AG04450 (cell line): ENCODE data around the gene SASH3. TPM values are rescaled to one million over a fixed set of nuclear protein-coding genes. Genes with fewer than 3 reads are reported as not detected.

Experiments
- CTCF ChIA-PET: fragments of 300-600, 350-600 bp; formaldehyde crosslinking; extraction: SDS; loops from one replicate; lab custom pipeline; 2022; ENCODE audit warnings: antibody characterized with exemption, inconsistent platforms; lab: Charles Lee
- POLR2A ChIA-PET: fragments of 350-600 bp; formaldehyde crosslinking; extraction: SDS; loops from one replicate; lab custom pipeline; 2021; ENCODE audit warnings: antibody characterized with exemption, inconsistent platforms; lab: Yijun Ruan, JAX
- DNase-seq: peaks from one replicate; pipeline ENCODE4 v3.0.0-alpha.2; 2011; ENCODE audit warnings: low read depth, low spot score
- H3K27ac ChIP-seq: one replicate; pipeline ENCODE4 v1.5.1; 2012; ENCODE audit warnings: low read depth, low read length, control low read depth
- H3K27me3 ChIP-seq: one replicate; pipeline ENCODE4 v1.6.0; 2012; ENCODE audit warnings: low read length; ENCODE audit not compliant: control insufficient read depth, insufficient read depth
- H3K4me3 ChIP-seq: 2 replicates; pipeline ENCODE4 v1.5.1; 2011; ENCODE audit warnings: mild to moderate bottlenecking, low read depth, low read length, control low read depth
- H3K9me3 ChIP-seq: 2 replicates; pipeline ENCODE4 v1.5.1; 2012; ENCODE audit warnings: low read length; ENCODE audit not compliant: control insufficient read depth, insufficient read depth
- polyA plus RNA-seq: library from polyadenylated mRNA; depleted of rRNA; stranded (reverse); fragments of >200 nt; gene quantifications from 2 replicates; pipeline ENCODE4 v1.2.3, GENCODE V29; 2011
- TF ChIP-seq, protein P1 (sequence below): IDR thresholded peaks from 2 replicates; pipeline ENCODE4 v1.5.1; 2011; ENCODE audit warnings: low read depth, low read length, control low read depth, inconsistent platforms

The SASH3 gene
- polyA plus RNA-seq, 1 experiment, result not detected

DNA sequence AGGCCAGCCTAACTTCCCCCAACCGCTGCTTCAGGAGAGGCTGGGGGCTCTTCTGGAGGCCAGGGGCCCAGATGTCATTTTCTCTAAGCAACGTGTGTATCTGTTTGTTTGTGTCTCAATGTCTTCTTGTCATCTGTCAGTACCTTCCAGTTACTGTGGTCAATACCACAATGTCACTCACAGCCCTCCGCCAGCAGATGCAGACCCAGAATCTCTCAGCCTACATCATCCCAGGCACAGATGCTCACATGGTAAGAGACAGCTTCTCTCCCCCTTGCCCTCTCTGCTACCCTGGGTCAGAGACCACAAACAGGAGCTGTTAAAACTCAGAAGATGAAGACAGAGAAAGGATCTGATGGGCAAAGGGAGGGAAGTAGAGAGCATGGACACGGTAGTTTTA is 35.9 kb upstream of the SASH3 start:
- POLR2A ChIA-PET, result no interaction called here

DNA sequence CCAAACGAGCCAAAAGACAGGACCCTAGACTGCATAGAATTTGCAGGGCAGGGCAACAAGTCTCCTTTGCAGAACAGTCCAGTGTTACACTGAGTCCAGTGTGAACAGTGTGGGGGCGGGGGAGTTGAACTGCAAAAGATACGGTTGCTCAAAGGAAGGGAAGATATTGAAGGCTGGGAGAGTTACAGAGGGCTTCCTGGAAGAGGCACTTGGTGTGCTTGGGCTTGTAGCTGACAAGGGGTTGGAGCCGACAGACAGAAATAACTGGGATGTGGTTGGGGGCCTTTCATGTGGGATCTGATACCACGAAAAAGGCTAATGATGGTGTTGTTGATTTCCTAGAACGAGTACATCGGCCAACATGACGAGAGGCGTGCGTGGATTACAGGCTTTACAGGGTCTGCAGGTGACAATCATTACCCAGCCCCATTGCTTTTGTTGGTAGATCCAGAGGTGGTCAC is 34.9 kb upstream of the SASH3 start:
- Histone ChIP-seq H3K9me3 (no peaks in the 10 kb centered on the region), H3K27ac (no peak overlapping the region), H3K27me3 (peaks cover 3% of the 10 kb centered on the region), H3K4me3 (no peak overlapping the region)
- POLR2A ChIA-PET, result no interaction called here
- DNase-seq, result no peak
- CTCF ChIA-PET, result interaction anchor here (1.1 kb wide), 1 partner anchor 20 kb away, joined by 3 read pairs; no protein-coding TSS in a partner anchor
- TF ChIP-seq, protein P1, sequence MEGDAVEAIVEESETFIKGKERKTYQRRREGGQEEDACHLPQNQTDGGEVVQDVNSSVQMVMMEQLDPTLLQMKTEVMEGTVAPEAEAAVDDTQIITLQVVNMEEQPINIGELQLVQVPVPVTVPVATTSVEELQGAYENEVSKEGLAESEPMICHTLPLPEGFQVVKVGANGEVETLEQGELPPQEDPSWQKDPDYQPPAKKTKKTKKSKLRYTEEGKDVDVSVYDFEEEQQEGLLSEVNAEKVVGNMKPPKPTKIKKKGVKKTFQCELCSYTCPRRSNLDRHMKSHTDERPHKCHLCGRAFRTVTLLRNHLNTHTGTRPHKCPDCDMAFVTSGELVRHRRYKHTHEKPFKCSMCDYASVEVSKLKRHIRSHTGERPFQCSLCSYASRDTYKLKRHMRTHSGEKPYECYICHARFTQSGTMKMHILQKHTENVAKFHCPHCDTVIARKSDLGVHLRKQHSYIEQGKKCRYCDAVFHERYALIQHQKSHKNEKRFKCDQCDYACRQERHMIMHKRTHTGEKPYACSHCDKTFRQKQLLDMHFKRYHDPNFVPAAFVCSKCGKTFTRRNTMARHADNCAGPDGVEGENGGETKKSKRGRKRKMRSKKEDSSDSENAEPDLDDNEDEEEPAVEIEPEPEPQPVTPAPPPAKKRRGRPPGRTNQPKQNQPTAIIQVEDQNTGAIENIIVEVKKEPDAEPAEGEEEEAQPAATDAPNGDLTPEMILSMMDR, result no peak

More for the DNA sequence above, 35.9 kb upstream of the SASH3 start:
- Histone ChIP-seq H3K27ac (no peak overlapping the region), H3K4me3 (no peak overlapping the region), H3K9me3 (no peaks in the 10 kb centered on the region), H3K27me3 (peaks cover 3% of the 10 kb centered on the region)
- TF ChIP-seq, protein P1, result no peak
- no peak for DNase-seq
- CTCF ChIA-PET, result no interaction called here

DNA sequence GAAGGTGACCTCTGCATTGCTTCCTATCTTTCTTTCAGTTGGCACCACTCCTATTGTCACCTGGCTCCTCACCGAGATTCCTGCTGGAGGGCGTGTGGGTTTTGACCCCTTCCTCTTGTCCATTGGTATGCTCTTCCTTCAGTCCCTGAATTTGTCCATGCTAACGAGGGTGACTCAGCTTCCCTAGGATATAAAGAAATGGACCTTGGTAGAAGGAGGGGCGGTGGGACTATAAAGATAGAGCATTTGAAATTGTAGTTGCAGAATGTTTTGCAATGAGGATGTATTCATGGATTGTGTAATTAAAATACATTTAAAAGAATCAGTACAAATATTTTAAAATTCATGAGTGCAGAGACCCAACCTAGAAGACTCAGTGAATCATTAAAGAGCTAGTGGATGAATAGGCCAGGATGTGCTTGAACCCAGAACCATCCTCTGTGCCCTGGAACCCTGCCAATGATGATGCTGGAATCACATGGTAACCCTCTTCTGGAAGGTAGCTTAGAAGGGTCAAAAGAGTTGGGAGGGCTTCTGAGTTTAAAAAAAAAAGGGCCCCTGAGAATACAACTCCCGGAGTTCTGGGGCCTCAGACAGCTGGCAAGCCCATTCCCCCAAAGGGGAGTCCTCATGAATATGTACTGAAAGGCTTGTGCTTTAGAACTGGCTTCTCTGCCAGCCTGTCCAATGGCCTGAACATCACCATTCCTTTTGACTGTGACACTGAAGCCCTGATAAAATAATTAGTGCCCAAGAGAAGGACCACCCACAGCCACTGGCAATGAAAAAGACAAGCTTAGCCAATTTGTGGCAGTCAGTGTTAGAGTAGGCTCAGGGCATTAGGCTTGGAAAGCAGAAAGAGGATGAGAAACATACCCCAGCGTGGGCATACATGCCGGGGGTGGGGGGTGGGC is 32.9 kb upstream of the SASH3 start:
- DNase-seq, result no peak
- TF ChIP-seq, protein P1, result no peak
- H3K4me3 ChIP-seq, result no peak overlapping the region
- peaks cover 5% of the 10 kb centered on the region for H3K27me3 ChIP-seq
- ChIA-PET CTCF (interaction anchor here (0.6 to 1.2 kb wide), 2 partner anchors 20 to 313 kb away, joined by 4 to 5 read pairs; no protein-coding TSS in a partner anchor), POLR2A (no interaction called here)
- H3K27ac ChIP-seq, result no peak overlapping the region
- H3K9me3 ChIP-seq, result no peaks in the 10 kb centered on the region

DNA sequence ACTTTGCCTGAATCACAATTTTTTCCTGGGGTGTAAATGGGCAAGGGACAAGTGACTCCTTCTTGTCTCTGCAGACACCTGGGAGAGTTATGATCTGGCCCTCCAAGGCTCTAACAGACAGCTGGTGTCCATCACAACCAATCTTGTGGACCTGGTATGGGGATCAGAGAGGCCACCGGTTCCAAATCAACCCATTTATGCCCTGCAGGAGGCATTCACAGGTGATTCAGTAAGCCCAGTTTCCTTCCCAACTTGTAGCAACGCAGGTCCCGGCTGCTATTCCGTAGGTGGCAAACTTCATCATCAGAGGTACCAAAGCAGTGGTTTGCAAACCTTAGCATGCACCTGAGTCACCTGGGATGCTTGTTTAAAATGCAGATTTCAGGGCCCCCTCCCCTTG is 32.2 kb upstream of the SASH3 start:
- no peak for DNase-seq
- no peak overlapping the region for H3K4me3 ChIP-seq
- H3K27ac ChIP-seq, result no peak overlapping the region
- CTCF ChIA-PET, result interaction anchor here (1.2 kb wide), 1 partner anchor 20 kb away, joined by 4 read pairs; no protein-coding TSS in a partner anchor
- H3K9me3 ChIP-seq, result no peaks in the 10 kb centered on the region
- H3K27me3 ChIP-seq, result peaks cover 5% of the 10 kb centered on the region
- TF ChIP-seq, protein P1, result no peak
- POLR2A ChIA-PET, result no interaction called here

DNA sequence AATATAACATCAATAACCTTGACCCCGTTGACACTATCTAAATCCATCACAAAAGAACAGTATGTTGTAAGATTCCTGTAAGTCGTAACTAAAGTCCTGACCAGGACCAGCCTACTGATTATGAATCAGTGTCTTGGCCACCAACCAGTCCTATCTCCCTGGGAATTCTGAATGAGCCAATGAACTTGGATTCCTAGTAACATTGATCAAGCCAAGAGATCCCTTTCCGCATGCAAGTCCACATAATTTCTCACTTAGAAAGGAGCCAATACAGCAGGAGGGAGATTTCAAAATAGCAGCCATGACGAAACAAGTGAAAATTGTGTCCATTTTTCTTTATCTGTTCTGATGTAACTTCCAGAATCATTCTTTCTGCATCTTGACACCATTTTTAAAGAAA is 31.4 kb upstream of the SASH3 start:
- DNase-seq, result no peak
- Histone ChIP-seq H3K4me3 (no peak overlapping the region), H3K27me3 (peaks cover 5% of the 10 kb centered on the region), H3K9me3 (no peaks in the 10 kb centered on the region), H3K27ac (no peak overlapping the region)
- ChIA-PET CTCF (no interaction called here), POLR2A (no interaction called here)
- TF ChIP-seq, protein P1, result no peak
